Right lobe of liver (tissue), 4 donors: ENCODE data around the gene PCID2.

Experiments used
- CTCF ChIP-seq, 4 donors: fragments of 200-600 bp in 3 of 4; fragments of 450-650 bp in 1 of 4; IDR thresholded peaks; one replicate each; pipeline versions ENCODE4 v1.5.1 to v1.8.0; 2016 to 2022; ENCODE audit warnings: antibody characterized with exemption in 4 of 4, mild to moderate bottlenecking in 2 of 4
- POLR2A ChIP-seq: fragments of 450-650 bp; IDR thresholded peaks from one replicate; pipeline ENCODE4 v1.6.1; 2017; ENCODE audit warnings: antibody characterized with exemption, mild to moderate bottlenecking
- donor health status: DM: no; HTN: no; CAD: no.
- donor health status: DM: no; HTN: no; CAD: no.
- donor health status: DM: no; HTN: yes; CAD: no.

DNA sequence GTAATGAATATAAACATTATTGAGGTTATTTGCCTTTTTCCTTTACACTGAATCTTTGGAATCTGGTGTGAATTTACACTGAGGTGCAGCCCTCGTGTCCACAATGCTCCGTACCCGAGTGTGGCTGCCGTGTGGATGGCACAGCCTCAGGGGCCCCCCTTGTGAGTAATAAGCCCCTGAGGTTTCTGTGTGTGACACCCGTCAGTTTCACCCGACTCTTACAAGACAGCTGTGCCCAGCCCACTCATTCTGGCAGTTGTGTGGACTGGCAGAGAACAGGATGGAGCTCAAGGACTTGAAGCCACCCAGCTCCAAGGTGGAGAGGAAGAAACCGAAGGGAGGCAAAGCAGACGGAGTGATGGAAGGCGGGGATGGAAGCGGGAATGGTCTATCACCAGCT, 42.2 kb downstream of the PCID2 start:
- TF ChIP-seq CTCF (IDR thresholded peaks at IDR 0.05) (no peak), POLR2A (no peak)
